Measurements from ENCODE around the gene KATNBL1. TPM values are rescaled to one million over a fixed set of nuclear protein-coding genes. Genes with fewer than 3 reads are reported as not detected.
A peak's percentile ranks its signal among the peaks of the same experiment; 100 is the strongest.

Gene KATNBL1
- total RNA-seq, 1 donor from 2014 or later: 42.3 TPM

GRCh38 chr15:34119291-34119690, 90.6 kb downstream of the KATNBL1 start:
- DNase-seq (ENCODE audit: low read depth, low spot score): no peak

GRCh38 chr15:34116620-34117019, 93.3 kb downstream of the KATNBL1 start:
- DNase-seq (ENCODE audit: low read depth, low spot score): no peak

GRCh38 chr15:34114739-34115138, 95.2 kb downstream of the KATNBL1 start:
- no peak for DNase-seq (ENCODE audit: low read depth, low spot score)

DNA sequence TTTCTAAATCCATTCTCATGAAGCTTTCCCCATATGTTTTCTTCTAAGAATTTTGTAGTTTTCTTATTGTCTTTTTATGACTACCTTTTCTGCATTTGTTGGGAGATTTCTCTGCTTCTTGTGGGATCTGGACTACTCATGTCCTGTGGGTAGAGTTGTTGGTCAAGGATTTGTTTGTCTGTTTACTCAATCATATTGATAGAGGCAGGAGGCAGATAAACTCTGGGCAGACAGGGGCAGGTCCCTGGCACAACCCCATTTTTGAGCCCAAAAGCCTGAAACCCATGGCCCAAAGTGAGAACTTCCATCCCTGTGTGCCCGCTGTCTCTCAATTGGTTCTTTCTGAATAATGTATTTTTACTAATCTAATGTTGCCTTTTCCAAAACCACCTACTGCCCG, 95.7 kb downstream of the KATNBL1 start:
- DNase-seq (ENCODE audit: low read depth, low spot score): no peak

- no peak for DNase-seq (ENCODE audit: low read depth, low spot score)
These were observed 98.4 kb downstream of the KATNBL1 start for GRCh38 chr15:34111488-34111887.

DNA sequence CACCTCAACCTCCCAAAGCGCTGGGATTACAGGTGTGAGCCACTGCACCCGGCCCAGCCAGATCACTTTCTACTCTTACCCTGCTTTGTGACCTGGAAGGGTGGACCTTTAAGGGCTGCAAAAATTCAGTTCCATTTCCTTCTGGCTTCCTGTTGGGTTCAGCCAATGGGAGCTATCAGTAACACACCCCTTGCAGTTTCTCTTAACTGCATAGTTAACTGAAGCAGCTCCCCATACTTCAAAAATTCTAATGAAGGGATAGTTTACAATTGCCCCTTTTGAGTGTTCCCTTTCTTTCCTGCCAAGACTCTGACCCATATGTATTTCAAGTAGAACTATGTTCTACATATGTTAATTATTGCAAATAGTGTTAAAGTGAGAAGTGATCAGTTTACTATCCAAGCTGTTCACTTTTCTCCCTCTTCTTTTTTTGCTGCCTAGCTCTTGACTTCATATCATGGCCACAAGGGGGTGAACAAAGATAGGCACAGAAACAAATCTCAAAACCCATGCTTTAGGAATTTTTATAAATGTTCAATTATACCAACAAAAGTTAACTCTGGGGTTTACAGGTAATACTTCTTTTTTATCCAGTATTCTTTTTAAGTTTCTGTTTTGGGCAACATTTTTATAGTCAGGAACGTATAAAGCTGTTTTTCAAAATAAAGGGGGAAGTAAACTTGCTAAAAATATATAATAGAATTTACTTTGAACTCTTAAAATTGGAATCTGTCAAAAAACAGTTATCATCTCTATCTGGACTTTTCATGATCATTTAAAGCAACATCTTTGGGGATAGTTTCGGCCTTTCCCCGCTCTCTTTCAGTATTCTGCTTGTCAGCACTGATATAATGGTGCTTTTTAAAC, 99.9 kb downstream of the KATNBL1 start:
- DNase-seq (ENCODE audit: low read depth, low spot score): no peak

DNA sequence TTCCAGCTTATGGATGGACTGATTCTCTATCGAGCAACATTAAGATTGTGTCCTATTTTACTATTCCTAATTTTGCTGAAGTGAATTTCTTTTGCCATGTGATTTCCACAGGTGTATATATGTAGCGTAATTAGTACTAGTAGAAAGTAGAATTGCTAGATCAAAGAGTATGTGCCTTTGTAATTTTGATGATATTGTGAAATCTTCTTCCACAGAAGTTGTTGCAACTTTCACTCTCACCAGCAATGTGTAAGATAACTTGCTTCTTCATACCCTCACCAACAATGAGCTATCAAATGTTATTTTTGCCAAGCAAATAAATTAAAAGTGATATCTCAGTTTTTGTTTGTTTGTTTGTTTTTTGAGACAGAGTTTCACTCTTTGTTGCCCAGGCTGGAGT, 102.6 kb downstream of the KATNBL1 start:
- no peak for DNase-seq (ENCODE audit: low read depth, low spot score)

- DNase-seq (ENCODE audit: low read depth, low spot score): no peak
These were observed 103.5 kb downstream of the KATNBL1 start for GRCh38 chr15:34106423-34106822.

- DNase-seq (ENCODE audit: low read depth, low spot score): no peak
These were observed 107.5 kb downstream of the KATNBL1 start for GRCh38 chr15:34102175-34102925.

- DNase-seq (ENCODE audit: low read depth, low spot score): peak; percentile 99
These were observed 108.3 kb downstream of the KATNBL1 start, which contains the start of the genes EMC7 and PGBD4 for GRCh38 chr15:34101366-34102174. EMC7 (minus strand) TSS chr15:34101862; CDS start chr15:34101839, 23 bp downstream. PGBD4 (plus strand) TSS chr15:34102083; CDS start chr15:34102532, 449 bp downstream.

- no peak for DNase-seq (ENCODE audit: low read depth, low spot score)
These were observed 110.0 kb downstream of the KATNBL1 start for GRCh38 chr15:34099914-34100313.

Other genes starting within 250 kb of the KATNBL1 start
- not detected in 2 replicates for gene CHRM5, start 241.6 kb downstream of the KATNBL1 start, total RNA-seq
- 16.2 and 38.1 TPM in 2 replicates for gene AVEN, start 170.9 kb downstream of the KATNBL1 start, total RNA-seq
- gene EMC7, start 108.2 kb downstream of the KATNBL1 start, total RNA-seq: 43.2 and 48.2 TPM in 2 replicates
- gene PGBD4, start 108.0 kb downstream of the KATNBL1 start, total RNA-seq: 1.1 and 1.7 TPM in 2 replicates
- gene EMC4, start 14.9 kb upstream of the KATNBL1 start, total RNA-seq: 215 and 255 TPM in 2 replicates
- gene SLC12A6, start 127.7 kb upstream of the KATNBL1 start, total RNA-seq: 20.3 and 23.7 TPM in 2 replicates
- 186 and 277 TPM in 2 replicates for gene NOP10, start 133.0 kb upstream of the KATNBL1 start, total RNA-seq
- not detected in 2 replicates for gene NUTM1, start 133.2 kb upstream of the KATNBL1 start, total RNA-seq
- 6.7 and 9.3 TPM in 2 replicates for gene LPCAT4, start 157.1 kb upstream of the KATNBL1 start, total RNA-seq
- 6.5 and 12.5 TPM in 2 replicates for gene GOLGA8A, start 227.7 kb upstream of the KATNBL1 start, total RNA-seq